ENCODE data around the gene AP2S1.
A peak's percentile ranks its signal among the peaks of the same experiment; 100 is the strongest.

AP2S1 gene

GRCh38 chr19:46860125-46860845 is 9.6 kb upstream of the AP2S1 start (continued):
- TF ChIP-seq SCRT2 (tag by site-specific recombination; IDR thresholded peaks at IDR 0.05) (no peak), ZNF112 (tag by site-specific recombination; IDR thresholded peaks at IDR 0.05) (no peak), ZNF571 (tag by site-specific recombination; IDR thresholded peaks at IDR 0.05) (no peak), FEZF1 (tag by site-specific recombination; IDR thresholded peaks at IDR 0.05) (0 out of 2 replicates have a peak, but pooled peaks have one; percentile 6), ZNF248 (tag by site-specific recombination; IDR thresholded peaks at IDR 0.05) (no peak), BCL11A (tag by site-specific recombination; IDR thresholded peaks at IDR 0.05; ENCODE audit: low read depth) (no peak), ZNF677 (tag by site-specific recombination; IDR thresholded peaks at IDR 0.05) (no peak), ZBTB10 (tag by site-specific recombination; IDR thresholded peaks at IDR 0.05) (peak; percentile 88), ZNF629 (tag by site-specific recombination; IDR thresholded peaks at IDR 0.05) (peak; percentile 44; the same call in 1 of the 2 replicates), MEIS1 (CRISPR knock-in tag; IDR thresholded peaks at IDR 0.05; ENCODE audit: borderline replicate concordance) (no peak), ZNF350 (tag by site-specific recombination; IDR thresholded peaks at IDR 0.05) (no peak), KLF17 (tag by site-specific recombination; IDR thresholded peaks at IDR 0.05) (peak; percentile 58), ZNF362 (tag by site-specific recombination; IDR thresholded peaks at IDR 0.05) (no peak), WT1 (tag by site-specific recombination; IDR thresholded peaks at IDR 0.05) (no peak; the same call in 1 of the 2 replicates), PRDM2 (tag by site-specific recombination; IDR thresholded peaks at IDR 0.05; ENCODE audit: borderline replicate concordance) (no peak), ZNF354C (tag by site-specific recombination; IDR thresholded peaks at IDR 0.05; ENCODE audit: borderline replicate concordance, low read depth) (no peak), ZNF155 (tag by site-specific recombination; IDR thresholded peaks at IDR 0.05) (no peak), ZNF214 (tag by site-specific recombination; IDR thresholded peaks at IDR 0.05; ENCODE audit: borderline replicate concordance) (no peak)
- TF ChIP-seq, protein P1, sequence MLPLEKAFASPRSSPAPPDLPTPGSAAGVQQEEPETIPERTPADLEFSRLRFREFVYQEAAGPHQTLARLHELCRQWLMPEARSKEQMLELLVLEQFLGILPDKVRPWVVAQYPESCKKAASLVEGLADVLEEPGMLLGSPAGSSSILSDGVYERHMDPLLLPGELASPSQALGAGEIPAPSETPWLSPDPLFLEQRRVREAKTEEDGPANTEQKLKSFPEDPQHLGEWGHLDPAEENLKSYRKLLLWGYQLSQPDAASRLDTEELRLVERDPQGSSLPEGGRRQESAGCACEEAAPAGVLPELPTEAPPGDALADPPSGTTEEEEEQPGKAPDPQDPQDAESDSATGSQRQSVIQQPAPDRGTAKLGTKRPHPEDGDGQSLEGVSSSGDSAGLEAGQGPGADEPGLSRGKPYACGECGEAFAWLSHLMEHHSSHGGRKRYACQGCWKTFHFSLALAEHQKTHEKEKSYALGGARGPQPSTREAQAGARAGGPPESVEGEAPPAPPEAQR (tag by site-specific recombination; IDR thresholded peaks at IDR 0.05) = no peak
- TF ChIP-seq, protein P2, sequence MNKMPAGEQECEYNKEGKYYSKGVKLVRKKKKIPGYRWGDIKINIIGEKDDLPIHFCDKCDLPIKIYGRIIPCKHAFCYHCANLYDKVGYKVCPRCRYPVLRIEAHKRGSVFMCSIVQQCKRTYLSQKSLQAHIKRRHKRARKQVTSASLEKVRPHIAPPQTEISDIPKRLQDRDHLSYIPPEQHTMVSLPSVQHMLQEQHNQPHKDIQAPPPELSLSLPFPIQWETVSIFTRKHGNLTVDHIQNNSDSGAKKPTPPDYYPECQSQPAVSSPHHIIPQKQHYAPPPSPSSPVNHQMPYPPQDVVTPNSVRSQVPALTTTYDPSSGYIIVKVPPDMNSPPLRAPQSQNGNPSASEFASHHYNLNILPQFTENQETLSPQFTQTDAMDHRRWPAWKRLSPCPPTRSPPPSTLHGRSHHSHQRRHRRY (tag by site-specific recombination; IDR thresholded peaks at IDR 0.05) = no peak
- TF ChIP-seq, protein P3, sequence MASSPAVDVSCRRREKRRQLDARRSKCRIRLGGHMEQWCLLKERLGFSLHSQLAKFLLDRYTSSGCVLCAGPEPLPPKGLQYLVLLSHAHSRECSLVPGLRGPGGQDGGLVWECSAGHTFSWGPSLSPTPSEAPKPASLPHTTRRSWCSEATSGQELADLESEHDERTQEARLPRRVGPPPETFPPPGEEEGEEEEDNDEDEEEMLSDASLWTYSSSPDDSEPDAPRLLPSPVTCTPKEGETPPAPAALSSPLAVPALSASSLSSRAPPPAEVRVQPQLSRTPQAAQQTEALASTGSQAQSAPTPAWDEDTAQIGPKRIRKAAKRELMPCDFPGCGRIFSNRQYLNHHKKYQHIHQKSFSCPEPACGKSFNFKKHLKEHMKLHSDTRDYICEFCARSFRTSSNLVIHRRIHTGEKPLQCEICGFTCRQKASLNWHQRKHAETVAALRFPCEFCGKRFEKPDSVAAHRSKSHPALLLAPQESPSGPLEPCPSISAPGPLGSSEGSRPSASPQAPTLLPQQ (tag by site-specific recombination; IDR thresholded peaks at IDR 0.05) = peak; percentile 80

All from HEK293 (cell line).